HEK293 (cell line): Measurements from ENCODE around the gene THOC1.

ENCODE experiments used
- CTCF ChIP-seq: fragments of 450-650 bp; formaldehyde crosslinking; IDR thresholded peaks from 2 replicates; pipeline ENCODE4 v1.5.1; 2016; ENCODE audit warnings: missing biosample characterization, missing genetic modification characterization
- PATZ1 ChIP-seq: fragments of 450-650 bp; formaldehyde crosslinking; IDR thresholded peaks from 2 replicates; pipeline ENCODE4 v1.5.1; 2016; ENCODE audit warnings: missing biosample characterization, missing genetic modification characterization
- ZNF133 ChIP-seq: fragments of 450-650 bp; formaldehyde crosslinking; IDR thresholded peaks from 2 replicates; pipeline ENCODE4 v1.5.1; 2016; ENCODE audit warnings: missing biosample characterization, missing genetic modification characterization
- ZNF777 ChIP-seq: fragments of 450-650 bp; formaldehyde crosslinking; IDR thresholded peaks from 2 replicates; pipeline ENCODE4 v1.5.1; 2017; ENCODE audit warnings: missing biosample characterization, missing genetic modification characterization, borderline replicate concordance

GRCh38 chr18:179499-179898, 88.3 kb downstream of the THOC1 start:
- TF ChIP-seq ZNF133 (tag by site-specific recombination) (no peak), ZNF777 (tag by site-specific recombination) (no peak), CTCF (no peak), PATZ1 (tag by site-specific recombination) (no peak)
